A375 (cell line): ENCODE results near the gene ZNF619. TPM values are rescaled to one million over a fixed set of nuclear protein-coding genes. Genes with fewer than 3 reads are reported as not detected.

Experiments
- small RNA-seq: library from RNA; depleted of rRNA; stranded (forward); fragments of <200 nt; gene quantifications from one replicate; pipeline ENCODE3, GENCODE V24; 2014
- total RNA-seq: library from RNA; depleted of rRNA; stranded (reverse); fragments of >200 nt; shearing (Covaris generic); gene quantifications from 2 replicates; pipeline ENCODE4 v1.2.3, GENCODE V29; 2014; rRNA removed

Gene ZNF619
- total RNA-seq, result 3.1 and 5.0 TPM in 2 replicates

DNA sequence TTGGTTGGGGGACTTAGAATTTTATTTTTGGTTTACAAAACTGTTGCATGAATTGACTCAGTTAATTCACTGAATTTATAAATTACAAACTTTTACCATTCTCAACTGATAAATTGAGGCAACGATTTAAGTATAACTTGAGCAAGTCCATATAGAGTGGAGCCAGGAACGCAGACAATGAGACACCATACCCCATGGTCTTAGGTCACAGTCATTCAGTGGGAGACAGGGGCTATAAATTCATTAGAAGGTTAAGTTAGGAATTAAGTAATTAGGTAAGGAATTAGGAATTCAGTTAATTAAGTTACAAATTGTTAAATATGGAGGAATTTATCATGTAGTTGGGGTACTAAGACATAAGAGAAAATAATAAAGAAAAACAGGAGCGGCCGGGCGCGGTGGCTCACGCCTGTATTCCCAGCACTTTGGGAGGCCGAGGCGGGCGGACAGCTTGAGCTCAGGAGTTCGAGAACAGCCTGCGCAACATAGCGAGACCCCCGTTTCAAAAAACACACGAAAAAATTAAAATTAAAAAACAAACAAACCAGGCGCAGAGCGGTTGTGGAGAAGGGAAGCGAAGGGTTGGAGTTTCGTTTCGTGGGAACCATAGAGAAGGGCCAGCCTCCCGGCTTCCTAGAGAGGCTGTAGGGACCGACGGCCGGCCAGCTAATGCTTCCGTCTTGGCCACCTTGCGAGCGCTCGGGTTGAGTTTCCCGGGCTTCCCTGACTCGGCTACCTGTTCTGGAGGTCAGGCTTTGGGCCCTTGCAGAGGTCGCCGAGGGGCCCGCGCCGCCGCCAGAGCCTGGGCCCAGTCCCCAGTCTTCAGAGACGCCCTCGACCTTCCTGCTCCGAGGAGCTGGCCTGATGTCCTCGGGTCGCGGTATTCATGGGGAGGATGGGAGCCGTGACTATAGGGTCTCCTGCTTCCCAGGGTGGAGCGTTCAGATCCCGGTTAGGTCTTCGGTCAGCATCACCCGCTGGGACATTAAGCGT, at the start of gene ZNF619:
TSS of gene ZNF619 (plus strand) at position 645 of the 993 bp plus-strand sequence. CDS start 858 bp downstream, outside the sequence.

DNA sequence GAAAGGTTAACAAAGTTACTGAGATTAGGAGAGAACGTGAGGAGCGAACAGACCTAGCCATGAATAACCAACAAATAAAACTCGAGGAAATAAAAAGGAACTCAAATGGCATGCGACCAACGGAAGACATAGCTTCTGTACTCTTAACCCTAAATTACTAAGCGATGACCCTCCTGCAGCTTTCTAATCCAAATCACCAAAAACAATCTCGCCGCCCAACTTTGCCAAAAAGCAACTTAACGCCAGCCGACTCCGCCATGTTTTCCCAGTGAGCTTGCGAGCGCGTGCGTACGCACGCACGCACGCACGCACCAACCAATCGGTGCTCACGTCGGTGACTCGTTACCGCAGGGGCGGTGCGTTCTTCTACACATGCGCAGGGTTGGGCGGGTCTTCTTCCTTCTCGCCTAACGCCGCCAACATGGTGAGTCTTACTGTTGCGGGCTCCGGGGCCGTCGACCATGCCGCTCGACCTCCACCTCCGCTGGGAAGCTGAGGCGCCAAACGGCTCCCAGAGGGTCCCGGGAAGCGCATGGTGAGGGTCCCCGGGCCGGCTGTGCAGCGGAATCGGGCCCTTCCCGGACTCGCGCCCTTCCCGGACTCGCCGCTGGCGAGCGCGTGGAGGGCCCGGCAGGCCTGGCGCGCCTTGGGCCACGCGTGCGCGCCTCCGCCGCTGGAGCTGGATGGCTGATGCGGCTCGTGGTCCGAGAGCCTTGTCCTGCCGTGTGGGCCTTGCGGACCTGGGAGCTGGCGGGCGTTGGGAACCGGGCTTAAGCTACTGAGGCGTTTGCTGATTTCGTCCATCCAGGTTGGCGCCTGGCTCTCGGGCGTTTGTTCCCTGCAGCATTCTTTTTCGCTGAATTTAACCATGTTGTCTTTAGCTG, 19.7 kb upstream of the ZNF619 start, which contains the start of gene RPL14:
TSS of gene RPL14 (plus strand) at position 400 of the 884 bp plus-strand sequence. CDS start at position 533, 133 bp downstream.

DNA sequence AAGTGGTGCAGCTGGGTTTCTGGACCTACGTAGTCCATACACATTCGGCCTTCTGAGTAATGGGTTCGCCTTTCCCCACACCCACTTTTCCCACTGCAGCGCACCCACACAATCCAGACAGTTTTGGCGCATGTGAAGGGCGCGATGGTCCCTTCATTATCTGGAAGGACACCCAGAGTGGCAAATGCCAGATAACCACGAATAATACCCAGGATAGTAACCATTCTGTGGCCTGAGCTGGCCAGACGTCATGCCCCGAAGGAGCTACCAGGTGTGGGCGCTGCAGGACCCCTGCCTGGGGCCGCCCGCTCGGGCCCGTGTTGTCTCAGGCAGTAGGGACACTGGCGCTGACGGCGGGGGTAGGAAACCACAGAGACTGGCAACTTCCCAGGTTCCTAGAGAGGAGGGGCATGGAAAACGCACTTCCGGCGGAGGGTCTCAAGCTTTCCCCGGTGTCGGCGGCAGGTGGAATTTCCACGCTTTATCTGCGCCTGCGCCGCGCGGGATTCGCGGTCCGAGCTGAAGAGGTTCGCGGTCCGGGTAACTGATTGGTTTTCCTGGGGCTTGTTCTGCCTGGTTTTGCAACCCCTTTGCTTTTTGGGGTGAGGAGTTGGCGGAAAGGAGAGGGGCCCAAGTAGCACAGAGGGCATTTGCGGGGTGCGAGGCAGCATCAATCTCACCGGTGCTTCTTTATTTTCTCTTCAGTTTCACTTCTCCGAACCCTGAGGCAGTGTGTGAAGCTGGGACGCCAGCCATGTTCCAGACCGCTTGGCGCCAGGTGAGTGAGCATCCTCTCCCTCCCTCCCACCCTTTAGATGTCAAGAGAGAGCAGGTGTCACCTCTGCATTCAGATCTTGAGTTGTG, 28.9 kb downstream of the ZNF619 start, which contains the start of gene ZNF620:
TSS of gene ZNF620 (plus strand) at position 441 of the 864 bp plus-strand sequence. CDS start at position 755, 314 bp downstream.

GRCh38 chr3:40524568-40525285, 47.8 kb downstream of the ZNF619 start, which contains the start of gene ZNF621:
Gene ZNF621 (plus strand): TSS chr3:40524960. CDS start chr3:40525841, 881 bp downstream.

Small RNA genes within 50 kb of the gene (small RNA-seq; reads per million reads assigned to genes)
- 62.7 reads per million, percentile 95 among the genes with 10 or more reads in this experiment for gene RNU5B-2P

Other genes with a start within 250 kb of the ZNF619 start
- gene EIF1B, start 167.4 kb upstream of the ZNF619 start, total RNA-seq, result 14.8 and 15.2 TPM in 2 replicates
- gene ENTPD3, start 89.9 kb upstream of the ZNF619 start, total RNA-seq, result not detected in 2 replicates
- 1,017 and 1,163 TPM in 2 replicates for gene RPL14, start 19.8 kb upstream of the ZNF619 start, total RNA-seq
- gene ZNF620, start 28.9 kb downstream of the ZNF619 start, total RNA-seq, result 1.2 and 1.8 TPM in 2 replicates
- 11.4 and 14.1 TPM in 2 replicates for gene ZNF621, start 47.8 kb downstream of the ZNF619 start, total RNA-seq